ENCODE measurements around the gene ARSA. TPM values are rescaled to one million over a fixed set of nuclear protein-coding genes. Genes with fewer than 3 reads are reported as not detected.
A peak's percentile ranks its signal among the peaks of the same experiment; 100 is the strongest.

ARSA gene
- total RNA-seq, 1 donor from 2014 or later: 22.1 TPM

GRCh38 chr22:50579752-50580151 is 48.2 kb downstream of the ARSA start:
- intact Hi-C loops (cut with micrococcal nuclease): no loop called here
- H3K9me3 Mint-ChIP-seq: no peaks in the 10 kb centered on the region
- H3K4me3 Mint-ChIP-seq: no peak overlapping the region
- H3K4me1 Mint-ChIP-seq: peaks cover 17% of the 10 kb centered on the region
- no peak for DNase-seq
- no peaks in the 10 kb centered on the region for H3K27me3 Mint-ChIP-seq
- H3K27ac Mint-ChIP-seq: no peak overlapping the region
- H3K36me3 Mint-ChIP-seq (ENCODE audit: low read depth): peaks cover 39% of the 10 kb centered on the region

GRCh38 chr22:50578776-50579310 is 49.1 kb downstream of the ARSA start:
- Mint-ChIP-seq H3K27ac (no peak overlapping the region), H3K9me3 (no peaks in the 10 kb centered on the region), H3K4me1 (peaks cover 16% of the 10 kb centered on the region), H3K4me3 (no peak overlapping the region), H3K36me3 (ENCODE audit: low read depth) (peaks cover 39% of the 10 kb centered on the region), H3K27me3 (no peaks in the 10 kb centered on the region)
- DNase-seq: no peak
- intact Hi-C loops (cut with micrococcal nuclease): no loop called here

DNA sequence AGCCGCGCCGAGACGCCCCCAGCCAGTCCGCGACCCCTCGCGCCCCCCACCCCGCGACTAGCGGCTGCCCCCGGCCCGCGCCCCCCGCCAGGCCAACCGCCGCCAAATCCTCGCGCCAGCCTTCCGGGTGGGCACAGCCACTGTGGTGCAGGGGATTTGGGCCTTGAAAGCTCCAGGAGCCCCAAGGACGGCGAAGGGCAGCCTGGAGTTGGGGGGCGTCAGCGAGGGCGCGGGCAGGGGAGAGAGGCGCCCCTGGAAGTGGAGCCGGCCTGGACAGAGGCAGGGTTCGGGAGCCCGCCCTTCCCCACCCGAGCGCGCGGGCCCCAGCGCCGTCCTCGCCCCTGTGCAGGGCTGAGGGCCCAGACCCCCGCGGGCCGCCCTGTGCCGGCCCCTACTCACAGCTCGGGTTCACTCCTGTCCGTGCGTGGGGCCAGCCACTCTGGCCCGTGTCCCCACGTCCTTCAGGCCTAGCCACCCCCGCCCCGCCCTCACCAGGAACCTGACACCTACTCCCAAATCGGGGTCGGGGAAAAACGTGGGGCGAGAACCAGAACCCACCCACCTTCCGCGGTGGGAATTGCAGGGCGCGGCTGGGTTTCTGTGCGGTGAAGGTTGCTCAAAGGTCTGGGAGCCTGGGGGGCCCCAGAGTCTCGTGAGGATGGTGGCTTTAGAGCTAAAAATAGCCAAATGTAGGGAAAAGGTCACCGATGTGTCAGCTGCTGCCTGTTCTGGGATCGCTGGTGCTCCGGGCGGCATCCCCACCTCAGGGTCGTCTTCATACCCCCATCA is 49.8 kb downstream of the ARSA start, which contains the start of gene CPT1B:
TSS of gene CPT1B (minus strand) at position 441 of the 789 bp plus-strand sequence. CDS start 512 bp downstream, outside the sequence.
- H3K4me1 Mint-ChIP-seq: peaks cover 10% of the 10 kb centered on the region
- intact Hi-C loops (cut with micrococcal nuclease): no loop called here
- no peak for DNase-seq
- no peaks in the 10 kb centered on the region for H3K9me3 Mint-ChIP-seq
- H3K36me3 Mint-ChIP-seq (ENCODE audit: low read depth): peaks cover 39% of the 10 kb centered on the region
- H3K27ac Mint-ChIP-seq: peak within 1 kb of the TSS; percentile 64
- H3K27me3 Mint-ChIP-seq: no peaks in the 10 kb centered on the region
- H3K4me3 Mint-ChIP-seq: no peak within 1 kb of the TSS

DNA sequence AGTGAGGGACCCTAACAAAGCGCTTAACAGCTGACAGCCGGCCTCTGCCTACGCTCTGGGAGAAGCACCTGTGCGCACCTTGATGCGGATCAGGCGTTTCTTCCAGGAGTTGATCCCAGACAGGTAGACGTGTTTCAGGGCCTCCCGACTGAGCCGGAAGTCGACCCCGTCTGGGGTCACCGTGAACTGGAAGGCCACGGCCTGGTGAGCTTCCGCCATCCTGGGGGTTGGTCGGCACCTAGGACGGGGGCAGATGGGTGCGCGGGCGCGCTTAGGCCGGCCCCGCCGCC is 50.3 kb downstream of the ARSA start:
- no peak for DNase-seq
- H3K9me3 Mint-ChIP-seq: no peaks in the 10 kb centered on the region
- intact Hi-C loops (cut with micrococcal nuclease): no loop called here
- H3K4me1 Mint-ChIP-seq: peaks cover 10% of the 10 kb centered on the region
- peaks cover 41% of the 10 kb centered on the region for H3K36me3 Mint-ChIP-seq (ENCODE audit: low read depth)
- H3K27ac Mint-ChIP-seq: peak overlapping the region; percentile 64
- no peak overlapping the region for H3K4me3 Mint-ChIP-seq
- H3K27me3 Mint-ChIP-seq: no peaks in the 10 kb centered on the region

DNA sequence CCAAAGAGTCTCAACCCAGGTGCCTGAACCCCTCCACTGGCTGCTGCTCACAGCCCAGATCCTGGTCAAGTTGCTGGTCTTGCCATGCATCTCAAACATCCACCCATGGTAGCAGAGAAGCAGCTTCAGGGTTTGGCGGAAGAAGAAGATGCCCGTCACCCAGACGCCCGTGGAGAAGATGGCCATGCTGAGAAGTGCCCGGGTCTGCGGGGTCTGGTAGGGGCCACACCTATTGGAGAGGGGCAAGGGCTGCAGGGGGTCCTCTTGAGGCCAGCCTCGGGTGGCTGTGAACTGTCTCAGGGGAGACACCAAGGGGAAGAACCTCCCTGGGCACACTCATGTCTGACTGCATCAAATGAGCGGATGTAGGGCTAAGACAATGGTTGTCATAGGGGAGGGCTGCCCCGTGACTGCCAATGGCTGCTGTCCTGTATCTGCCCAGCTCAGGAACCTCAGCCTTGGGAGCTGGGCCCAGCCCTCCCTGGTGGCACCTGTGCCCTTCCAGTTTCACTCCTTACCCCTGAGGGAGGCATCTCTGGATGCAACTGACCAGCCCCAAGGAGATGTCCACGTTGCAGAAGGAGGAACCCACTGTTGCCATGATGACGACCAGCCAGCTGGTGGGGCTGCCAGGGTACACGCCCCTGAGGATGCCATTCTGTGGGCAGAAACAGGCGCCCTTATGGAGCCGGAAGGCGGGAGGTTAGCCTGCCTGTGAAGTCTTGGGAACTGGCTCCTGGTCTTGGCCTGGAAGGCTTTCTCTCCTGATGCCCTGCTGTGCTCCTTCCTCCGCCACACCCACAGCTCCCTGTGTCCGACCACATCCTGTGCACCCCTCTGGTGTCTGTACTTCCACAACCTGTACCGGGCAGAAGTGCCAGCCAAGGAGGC is 50.9 kb downstream of the ARSA start:
- H3K36me3 Mint-ChIP-seq (ENCODE audit: low read depth): peaks cover 47% of the 10 kb centered on the region
- H3K4me3 Mint-ChIP-seq: no peak overlapping the region

DNA sequence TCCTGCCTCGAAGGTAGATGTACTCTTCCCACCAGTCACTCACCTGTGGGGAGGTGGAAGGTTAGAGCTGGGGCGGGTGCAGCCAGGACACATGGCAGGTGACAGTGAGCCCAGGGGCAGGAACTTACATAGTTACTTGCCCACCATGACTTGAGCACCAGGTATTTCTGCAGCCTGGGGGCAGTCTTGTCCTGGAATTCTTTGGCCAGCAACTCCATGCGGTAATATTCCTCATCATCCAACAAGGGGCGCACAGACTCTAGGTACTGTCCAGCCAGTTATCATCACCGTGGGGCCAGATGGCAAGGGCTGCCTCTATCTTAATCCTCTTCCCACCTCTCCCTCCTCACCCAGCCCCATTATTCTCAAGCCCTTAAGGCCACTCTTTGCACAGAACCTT is 51.9 kb downstream of the ARSA start:
- intact Hi-C loops (cut with micrococcal nuclease): no loop called here
- no peaks in the 10 kb centered on the region for H3K27me3 Mint-ChIP-seq

More for the DNA sequence above, 50.9 kb downstream of the ARSA start:
- intact Hi-C loops (cut with micrococcal nuclease): no loop called here
- H3K4me1 Mint-ChIP-seq: peaks cover 10% of the 10 kb centered on the region
- no peak for DNase-seq
- no peaks in the 10 kb centered on the region for H3K9me3 Mint-ChIP-seq
- H3K27me3 Mint-ChIP-seq: no peaks in the 10 kb centered on the region
- H3K27ac Mint-ChIP-seq: peak overlapping the region; percentile 64

GRCh38 chr22:50575426-50575941 is 52.5 kb downstream of the ARSA start:
- Mint-ChIP-seq H3K36me3 (ENCODE audit: low read depth) (peaks cover 52% of the 10 kb centered on the region), H3K27ac (no peak overlapping the region), H3K4me3 (no peak overlapping the region), H3K9me3 (no peaks in the 10 kb centered on the region), H3K27me3 (no peaks in the 10 kb centered on the region), H3K4me1 (peaks cover 7% of the 10 kb centered on the region)
- intact Hi-C loops (cut with micrococcal nuclease): no loop called here
- no peak for DNase-seq

More for the DNA sequence above, 51.9 kb downstream of the ARSA start:
- Mint-ChIP-seq H3K4me1 (peaks cover 7% of the 10 kb centered on the region), H3K27ac (no peak overlapping the region), H3K4me3 (no peak overlapping the region), H3K36me3 (ENCODE audit: low read depth) (peaks cover 49% of the 10 kb centered on the region), H3K9me3 (no peaks in the 10 kb centered on the region)
- no peak for DNase-seq

Other genes with a start within 250 kb of the ARSA start
- 108 and 115 TPM in 2 replicates for gene SBF1, start 153.1 kb downstream of the ARSA start, total RNA-seq
- 3.0 and 3.2 TPM in 2 replicates for gene ADM2, start 146.6 kb downstream of the ARSA start, total RNA-seq
- gene MIOX, start 141.3 kb downstream of the ARSA start, total RNA-seq: 0.21 and 0.40 TPM in 2 replicates
- 78.4 and 79.2 TPM in 2 replicates for gene LMF2, start 120.5 kb downstream of the ARSA start, total RNA-seq
- gene NCAPH2, start 119.9 kb downstream of the ARSA start, total RNA-seq: 131 and 133 TPM in 2 replicates
- 5.3 and 11.2 TPM in 2 replicates for gene SCO2, start 102.6 kb downstream of the ARSA start, total RNA-seq
- gene TYMP, start 98.1 kb downstream of the ARSA start, total RNA-seq: 62.1 and 63.0 TPM in 2 replicates
- gene KLHDC7B, start 82.3 kb downstream of the ARSA start, total RNA-seq: 5.3 and 6.8 TPM in 2 replicates
- 0.69 TPM in 1 of 2 replicates, not detected in the other for gene SYCE3, start 65.2 kb downstream of the ARSA start, total RNA-seq
- 63.1 and 71.5 TPM in 2 replicates for gene CPT1B, start 49.7 kb downstream of the ARSA start, total RNA-seq
- gene CHKB, start 45.3 kb downstream of the ARSA start, total RNA-seq: 83.2 and 84.7 TPM in 2 replicates
- 0.19 TPM in 2 replicates for gene MAPK8IP2, start 27.4 kb downstream of the ARSA start, total RNA-seq
- 0.17 and 0.21 TPM in 2 replicates for gene SHANK3, start 44.7 kb upstream of the ARSA start, total RNA-seq
- gene ACR, start 110.1 kb upstream of the ARSA start, total RNA-seq: not detected in 2 replicates
- 37.7 and 40.3 TPM in 2 replicates for gene RABL2B, start 155.5 kb upstream of the ARSA start, total RNA-seq

All from activated CD4-positive, alpha-beta T cell treated with anti-CD3 and anti-CD28 coated beads, Interleukin-2, amount 10 ng/mL, durations not matched to agents 24 days and 14 days (primary cell).